ENCODE results near the gene KCTD7.
"Not testable (repeated sequence)": the region's sequence is repeated elsewhere in the genome, so short reads cannot be mapped to it uniquely, and the experiment has no call there.

The KCTD7 gene

GRCh38 chr7:66630531-66630930 is 1.9 kb downstream of the KCTD7 start:
- ChIA-PET POLR2A (no interaction called here), CTCF (interaction anchor here (0.7 kb wide), 1 partner anchor 23 kb away, joined by 4 read pairs; no protein-coding TSS in a partner anchor)
- no peak overlapping the region for H3K4me3 ChIP-seq (ENCODE audit: control insufficient read depth in 1 of 7, extremely low read depth in 1 of 7, insufficient read depth in 4 of 7, low read depth in 2 of 7, low read length in 6 of 7)
- no CpG with 5 or more reads among the region's 1 CpG for WGBS (ENCODE audit: insufficient coverage)
- no peaks in the 10 kb centered on the region for H3K36me3 ChIP-seq (ENCODE audit: control insufficient read depth in 4 of 4, insufficient read depth in 4 of 4, low read length in 3 of 4)
- peak; percentile 65 to 85 (median 85) for DNase-seq
- H3K27ac ChIP-seq (ENCODE audit: insufficient read depth in 1 of 2, low read depth in 1 of 2, low read length in 2 of 2, poor library complexity in 1 of 2, severe bottlenecking in 2 of 2), result no peak overlapping the region
- H3K27me3 ChIP-seq (replicated peaks in 2 of 5; ENCODE audit: control insufficient read depth in 4 of 5, insufficient read depth in 5 of 5, low read length in 4 of 5), result peaks cover 0 to 59% (median 4%) of the 10 kb centered on the region in 5 experiments
- peaks cover 12 to 37% (median 32%) of the 10 kb centered on the region in 4 experiments for H3K4me1 ChIP-seq (ENCODE audit: control extremely low read depth in 1 of 4, control insufficient read depth in 4 of 4, insufficient read depth in 4 of 4, low read length in 3 of 4)
- H3K9me3 ChIP-seq (ENCODE audit: control extremely low read depth in 1 of 5, control insufficient read depth in 4 of 5, insufficient read depth in 2 of 5, low read depth in 1 of 5, low read length in 4 of 5), result peaks cover 0 to 9% (median 5%) of the 10 kb centered on the region in 5 experiments

- DNase-seq, result peak; percentile 79 to 81 (median 79)
- peak overlapping the region in 3 of 7 experiments; percentile 10 to 60 (median 47) for H3K4me3 ChIP-seq (ENCODE audit: control insufficient read depth in 1 of 7, extremely low read depth in 1 of 7, insufficient read depth in 4 of 7, low read depth in 2 of 7, low read length in 6 of 7)
- no peaks in the 10 kb centered on the region for H3K36me3 ChIP-seq (ENCODE audit: control insufficient read depth in 4 of 4, insufficient read depth in 4 of 4, low read length in 3 of 4)
- ChIA-PET POLR2A (interaction anchor here (0.6 to 1.2 kb wide), 4 partner anchors 13 to 290 kb away, joined by 3 to 6 read pairs (median 4); partner anchors contain the start of gene TMEM248), CTCF (interaction anchor here (0.6 to 3.2 kb wide), 2 partner anchors 12 to 1381 kb away, joined by 4 to 14 read pairs; no protein-coding TSS in a partner anchor)
- peaks cover 0 to 52% (median 4%) of the 10 kb centered on the region in 5 experiments for H3K27me3 ChIP-seq (replicated peaks in 2 of 5; ENCODE audit: control insufficient read depth in 4 of 5, insufficient read depth in 5 of 5, low read length in 4 of 5)
- H3K9me3 ChIP-seq (ENCODE audit: control extremely low read depth in 1 of 5, control insufficient read depth in 4 of 5, insufficient read depth in 2 of 5, low read depth in 1 of 5, low read length in 4 of 5), result peaks cover 0 to 9% (median 5%) of the 10 kb centered on the region in 5 experiments
- 0% methylated on average over 4 of the region's 6 CpGs for WGBS (ENCODE audit: insufficient coverage)
- peaks cover 12 to 37% (median 32%) of the 10 kb centered on the region in 4 experiments for H3K4me1 ChIP-seq (ENCODE audit: control extremely low read depth in 1 of 4, control insufficient read depth in 4 of 4, insufficient read depth in 4 of 4, low read length in 3 of 4)
- no peak overlapping the region for H3K27ac ChIP-seq (ENCODE audit: insufficient read depth in 1 of 2, low read depth in 1 of 2, low read length in 2 of 2, poor library complexity in 1 of 2, severe bottlenecking in 2 of 2)
Observed at GRCh38 chr7:66631471-66631870, 2.8 kb downstream of the KCTD7 start.

- ChIA-PET CTCF (no interaction called here), POLR2A (no interaction called here)
- Histone ChIP-seq H3K4me1 (ENCODE audit: control extremely low read depth in 1 of 4, control insufficient read depth in 4 of 4, insufficient read depth in 4 of 4, low read length in 3 of 4) (peaks cover 12 to 23% (median 21%) of the 10 kb centered on the region in 4 experiments), H3K27ac (ENCODE audit: insufficient read depth in 1 of 2, low read depth in 1 of 2, low read length in 2 of 2, poor library complexity in 1 of 2, severe bottlenecking in 2 of 2) (no peak overlapping the region), H3K36me3 (ENCODE audit: control insufficient read depth in 4 of 4, insufficient read depth in 4 of 4, low read length in 3 of 4) (peaks cover 0 to 10% (median 6%) of the 10 kb centered on the region in 4 experiments), H3K9me3 (ENCODE audit: control extremely low read depth in 1 of 5, control insufficient read depth in 4 of 5, insufficient read depth in 2 of 5, low read depth in 1 of 5, low read length in 4 of 5) (peaks cover 0 to 7% (median 5%) of the 10 kb centered on the region in 5 experiments), H3K27me3 (replicated peaks in 2 of 5; ENCODE audit: control insufficient read depth in 4 of 5, insufficient read depth in 5 of 5, low read length in 4 of 5) (peaks cover 0 to 47% (median 5%) of the 10 kb centered on the region in 5 experiments), H3K4me3 (ENCODE audit: control insufficient read depth in 1 of 7, extremely low read depth in 1 of 7, insufficient read depth in 4 of 7, low read depth in 2 of 7, low read length in 6 of 7) (no peak overlapping the region)
- DNase-seq, result no peak
- WGBS (ENCODE audit: insufficient coverage), result 83% methylated on average over 1 of the region's 4 CpGs
Observed at GRCh38 chr7:66634816-66635215, 6.1 kb downstream of the KCTD7 start.

GRCh38 chr7:66635322-66635981 is 6.8 kb downstream of the KCTD7 start:
- H3K27ac ChIP-seq (ENCODE audit: insufficient read depth in 1 of 2, low read depth in 1 of 2, low read length in 2 of 2, poor library complexity in 1 of 2, severe bottlenecking in 2 of 2); CTCF ChIA-PET; H3K4me3 ChIP-seq (ENCODE audit: control insufficient read depth in 1 of 7, extremely low read depth in 1 of 7, insufficient read depth in 4 of 7, low read depth in 2 of 7, low read length in 6 of 7); H3K9me3 ChIP-seq (ENCODE audit: control extremely low read depth in 1 of 5, control insufficient read depth in 4 of 5, insufficient read depth in 2 of 5, low read depth in 1 of 5, low read length in 4 of 5); POLR2A ChIA-PET; DNase-seq: not testable (repeated sequence)
- Histone ChIP-seq H3K27me3 (replicated peaks in 2 of 5; ENCODE audit: control insufficient read depth in 4 of 5, insufficient read depth in 5 of 5, low read length in 4 of 5) (peaks cover 0 to 40% (median 5%) of the 10 kb centered on the region in 5 experiments), H3K4me1 (ENCODE audit: control extremely low read depth in 1 of 4, control insufficient read depth in 4 of 4, insufficient read depth in 4 of 4, low read length in 3 of 4) (peaks cover 12 to 21% (median 20%) of the 10 kb centered on the region in 4 experiments), H3K36me3 (ENCODE audit: control insufficient read depth in 4 of 4, insufficient read depth in 4 of 4, low read length in 3 of 4) (peaks cover 0 to 11% (median 6%) of the 10 kb centered on the region in 4 experiments)
- WGBS (ENCODE audit: insufficient coverage), result no CpG with 5 or more reads among the region's 4 CpGs

- no CpG with 5 or more reads among the region's 9 CpGs for WGBS (ENCODE audit: insufficient coverage)
- H3K4me3 ChIP-seq (ENCODE audit: control insufficient read depth in 1 of 7, extremely low read depth in 1 of 7, insufficient read depth in 4 of 7, low read depth in 2 of 7, low read length in 6 of 7); H3K9me3 ChIP-seq (ENCODE audit: control extremely low read depth in 1 of 5, control insufficient read depth in 4 of 5, insufficient read depth in 2 of 5, low read depth in 1 of 5, low read length in 4 of 5); H3K27ac ChIP-seq (ENCODE audit: insufficient read depth in 1 of 2, low read depth in 1 of 2, low read length in 2 of 2, poor library complexity in 1 of 2, severe bottlenecking in 2 of 2); POLR2A ChIA-PET; CTCF ChIA-PET: not testable (repeated sequence)
- peaks cover 0 to 41% (median 5%) of the 10 kb centered on the region in 5 experiments for H3K27me3 ChIP-seq (replicated peaks in 2 of 5; ENCODE audit: control insufficient read depth in 4 of 5, insufficient read depth in 5 of 5, low read length in 4 of 5)
- H3K36me3 ChIP-seq (ENCODE audit: control insufficient read depth in 4 of 4, insufficient read depth in 4 of 4, low read length in 3 of 4), result peaks cover 0 to 11% (median 6%) of the 10 kb centered on the region in 4 experiments
- peaks cover 6 to 15% (median 13%) of the 10 kb centered on the region in 4 experiments for H3K4me1 ChIP-seq (ENCODE audit: control extremely low read depth in 1 of 4, control insufficient read depth in 4 of 4, insufficient read depth in 4 of 4, low read length in 3 of 4)
- DNase-seq, result peak in 2 of 3 donors; percentile 44 to 55
Observed at GRCh38 chr7:66635982-66636546, 7.4 kb downstream of the KCTD7 start.

- POLR2A ChIA-PET, result interaction anchor here (0.6 to 0.7 kb wide), 2 partner anchors 15 to 303 kb away, joined by 3 to 4 read pairs; no protein-coding TSS in a partner anchor
Observed at GRCh38 chr7:66638309-66639099, 9.8 kb downstream of the KCTD7 start.

More at GRCh38 chr7:66638309-66639099, 9.8 kb downstream of the KCTD7 start:
- DNase-seq, result no peak
- Histone ChIP-seq H3K4me3 (ENCODE audit: control insufficient read depth in 1 of 7, extremely low read depth in 1 of 7, insufficient read depth in 4 of 7, low read depth in 2 of 7, low read length in 6 of 7) (no peak overlapping the region), H3K4me1 (ENCODE audit: control extremely low read depth in 1 of 4, control insufficient read depth in 4 of 4, insufficient read depth in 4 of 4, low read length in 3 of 4) (peaks cover 0 to 3% (median 0%) of the 10 kb centered on the region in 4 experiments), H3K27me3 (replicated peaks in 2 of 5; ENCODE audit: control insufficient read depth in 4 of 5, insufficient read depth in 5 of 5, low read length in 4 of 5) (peaks cover 0 to 57% (median 2%) of the 10 kb centered on the region in 5 experiments), H3K9me3 (ENCODE audit: control extremely low read depth in 1 of 5, control insufficient read depth in 4 of 5, insufficient read depth in 2 of 5, low read depth in 1 of 5, low read length in 4 of 5) (no peaks in the 10 kb centered on the region), H3K36me3 (ENCODE audit: control insufficient read depth in 4 of 4, insufficient read depth in 4 of 4, low read length in 3 of 4) (peaks cover 1 to 11% (median 6%) of the 10 kb centered on the region in 4 experiments), H3K27ac (ENCODE audit: insufficient read depth in 1 of 2, low read depth in 1 of 2, low read length in 2 of 2, poor library complexity in 1 of 2, severe bottlenecking in 2 of 2) (no peak overlapping the region)
- WGBS (ENCODE audit: insufficient coverage), result over 99% methylated on average over 21 of the region's 21 CpGs
- CTCF ChIA-PET, result interaction anchor here (1.4 kb wide), 1 partner anchor 131 kb away, joined by 3 read pairs; no protein-coding TSS in a partner anchor
